ENCODE results near the gene PRKCZ.

Gene PRKCZ

GRCh38 chr1:2213576-2214505 is 163.6 kb downstream of the PRKCZ start:
- Histone ChIP-seq H3K4ac (ENCODE audit: low read depth, low read length) (peak overlapping the region; percentile 73), H4K12ac (ENCODE audit: low read depth, low read length) (peak overlapping the region; percentile 84), H2BK120ac (ENCODE audit: insufficient read depth, low read length, poor library complexity) (peak overlapping the region; percentile 95), H3K9ac (ENCODE audit: low read length) (no peak overlapping the region), H4K91ac (ENCODE audit: low read depth, low read length) (peak overlapping the region; percentile 97), H3K36me3 (ENCODE audit: control insufficient read depth in 1 of 2, insufficient read depth in 2 of 2, low read length in 2 of 2) (no peaks in the 10 kb centered on the region), H2BK12ac (ENCODE audit: low read length) (peak overlapping the region; percentile 47), H4K8ac (ENCODE audit: low read depth, low read length) (peak overlapping the region; percentile 97), H2AFZ (ENCODE audit: insufficient read depth, low read length, poor library complexity) (peak overlapping the region; percentile 95), H3K79me1 (ENCODE audit: low read length) (peaks cover 16% of the 10 kb centered on the region), H3K27me3 (ENCODE audit: insufficient read depth, low read length) (no peaks in the 10 kb centered on the region), H3K18ac (ENCODE audit: low read length) (peak overlapping the region; percentile 89), H3K79me2 (ENCODE audit: control insufficient read depth, insufficient read depth, low read length, poor library complexity) (peaks cover 12% of the 10 kb centered on the region), H3K4me1 (ENCODE audit: control insufficient read depth in 1 of 2, insufficient read depth in 2 of 2, low read length in 2 of 2) (peaks cover 23 to 24% of the 10 kb centered on the region in 2 experiments), H3K27ac (ENCODE audit: low read depth, low read length) (peak overlapping the region; percentile 96), H3K14ac (ENCODE audit: low read length) (peak overlapping the region; percentile 93), H3K9me3 (ENCODE audit: insufficient read depth, low read depth, low read length) (no peaks in the 10 kb centered on the region), H3K23ac (ENCODE audit: low read length) (no peak overlapping the region), H3K4me3 (ENCODE audit: low read depth, low read length) (no peak overlapping the region), H3K4me2 (ENCODE audit: low read length) (no peak overlapping the region), H2AK5ac (ENCODE audit: low read length) (peak overlapping the region; percentile 91), H2BK5ac (ENCODE audit: low read depth, low read length, poor library complexity) (peak overlapping the region; percentile 94)
- no CpG with 5 or more reads among the region's 32 CpGs for WGBS (ENCODE audit: extremely low coverage, insufficient coverage, insufficient read length)
- peak in 1 of 2 donors; percentile 37 for DNase-seq

- no peaks in the 10 kb centered on the region for H3K27me3 ChIP-seq (ENCODE audit: insufficient read depth, low read length)
- H2BK120ac ChIP-seq (ENCODE audit: insufficient read depth, low read length, poor library complexity): peak overlapping the region; percentile 6
- peak overlapping the region; percentile 47 for H2AFZ ChIP-seq (ENCODE audit: insufficient read depth, low read length, poor library complexity)
- no peak overlapping the region for H3K23ac ChIP-seq (ENCODE audit: low read length)
- H3K4me3 ChIP-seq (ENCODE audit: low read depth, low read length): no peak overlapping the region
- H3K79me1 ChIP-seq (ENCODE audit: low read length): peaks cover 16% of the 10 kb centered on the region
- no peak overlapping the region for H3K4ac ChIP-seq (ENCODE audit: low read depth, low read length)
- peaks cover 12% of the 10 kb centered on the region for H3K79me2 ChIP-seq (ENCODE audit: control insufficient read depth, insufficient read depth, low read length, poor library complexity)
- peak overlapping the region; percentile 51 for H2BK12ac ChIP-seq (ENCODE audit: low read length)
- no peak overlapping the region for H3K27ac ChIP-seq (ENCODE audit: low read depth, low read length)
- H3K9me3 ChIP-seq (ENCODE audit: insufficient read depth, low read depth, low read length): no peaks in the 10 kb centered on the region
- DNase-seq: no peak
- H4K91ac ChIP-seq (ENCODE audit: low read depth, low read length): peak overlapping the region; percentile 97
- H3K4me2 ChIP-seq (ENCODE audit: low read length): no peak overlapping the region
- H3K36me3 ChIP-seq (ENCODE audit: control insufficient read depth in 1 of 2, insufficient read depth in 2 of 2, low read length in 2 of 2): no peaks in the 10 kb centered on the region
- peak overlapping the region; percentile 75 for H2AK5ac ChIP-seq (ENCODE audit: low read length)
- H3K18ac ChIP-seq (ENCODE audit: low read length): peak overlapping the region; percentile 8
- WGBS (ENCODE audit: extremely low coverage, insufficient coverage, insufficient read length): no CpG with 5 or more reads among the region's 21 CpGs
- peak overlapping the region; percentile 50 for H3K14ac ChIP-seq (ENCODE audit: low read length)
- peak overlapping the region; percentile 28 for H4K8ac ChIP-seq (ENCODE audit: low read depth, low read length)
- no peak overlapping the region for H4K12ac ChIP-seq (ENCODE audit: low read depth, low read length)
- no peak overlapping the region for H2BK5ac ChIP-seq (ENCODE audit: low read depth, low read length, poor library complexity)
- H3K4me1 ChIP-seq (ENCODE audit: control insufficient read depth in 1 of 2, insufficient read depth in 2 of 2, low read length in 2 of 2): peaks cover 23 to 24% of the 10 kb centered on the region in 2 experiments
- peak overlapping the region; percentile 21 for H3K9ac ChIP-seq (ENCODE audit: low read length)
These were observed 164.5 kb downstream of the PRKCZ start for GRCh38 chr1:2214541-2215241.

- Histone ChIP-seq H2BK120ac (ENCODE audit: insufficient read depth, low read length, poor library complexity) (no peak overlapping the region), H4K91ac (ENCODE audit: low read depth, low read length) (no peak overlapping the region), H4K12ac (ENCODE audit: low read depth, low read length) (no peak overlapping the region), H3K9me3 (ENCODE audit: insufficient read depth, low read depth, low read length) (no peaks in the 10 kb centered on the region), H3K79me2 (ENCODE audit: control insufficient read depth, insufficient read depth, low read length, poor library complexity) (peaks cover 12% of the 10 kb centered on the region), H2AFZ (ENCODE audit: insufficient read depth, low read length, poor library complexity) (no peak overlapping the region), H4K8ac (ENCODE audit: low read depth, low read length) (no peak overlapping the region), H2BK5ac (ENCODE audit: low read depth, low read length, poor library complexity) (no peak overlapping the region), H3K27me3 (ENCODE audit: insufficient read depth, low read length) (no peaks in the 10 kb centered on the region), H3K18ac (ENCODE audit: low read length) (no peak overlapping the region), H2AK5ac (ENCODE audit: low read length) (no peak overlapping the region), H3K9ac (ENCODE audit: low read length) (no peak overlapping the region), H3K23ac (ENCODE audit: low read length) (no peak overlapping the region), H3K14ac (ENCODE audit: low read length) (no peak overlapping the region), H3K79me1 (ENCODE audit: low read length) (peaks cover 16% of the 10 kb centered on the region), H3K4ac (ENCODE audit: low read depth, low read length) (no peak overlapping the region), H3K27ac (ENCODE audit: low read depth, low read length) (no peak overlapping the region), H3K4me3 (ENCODE audit: low read depth, low read length) (no peak overlapping the region), H2BK12ac (ENCODE audit: low read length) (peak overlapping the region; percentile 2), H3K4me2 (ENCODE audit: low read length) (no peak overlapping the region), H3K4me1 (ENCODE audit: control insufficient read depth in 1 of 2, insufficient read depth in 2 of 2, low read length in 2 of 2) (peaks cover 23 to 24% of the 10 kb centered on the region in 2 experiments), H3K36me3 (ENCODE audit: control insufficient read depth in 1 of 2, insufficient read depth in 2 of 2, low read length in 2 of 2) (no peaks in the 10 kb centered on the region)
- WGBS (ENCODE audit: extremely low coverage, insufficient coverage, insufficient read length): no CpG with 5 or more reads among the region's 14 CpGs
- no peak for DNase-seq
These were observed 165.1 kb downstream of the PRKCZ start for GRCh38 chr1:2215329-2215728.

DNA sequence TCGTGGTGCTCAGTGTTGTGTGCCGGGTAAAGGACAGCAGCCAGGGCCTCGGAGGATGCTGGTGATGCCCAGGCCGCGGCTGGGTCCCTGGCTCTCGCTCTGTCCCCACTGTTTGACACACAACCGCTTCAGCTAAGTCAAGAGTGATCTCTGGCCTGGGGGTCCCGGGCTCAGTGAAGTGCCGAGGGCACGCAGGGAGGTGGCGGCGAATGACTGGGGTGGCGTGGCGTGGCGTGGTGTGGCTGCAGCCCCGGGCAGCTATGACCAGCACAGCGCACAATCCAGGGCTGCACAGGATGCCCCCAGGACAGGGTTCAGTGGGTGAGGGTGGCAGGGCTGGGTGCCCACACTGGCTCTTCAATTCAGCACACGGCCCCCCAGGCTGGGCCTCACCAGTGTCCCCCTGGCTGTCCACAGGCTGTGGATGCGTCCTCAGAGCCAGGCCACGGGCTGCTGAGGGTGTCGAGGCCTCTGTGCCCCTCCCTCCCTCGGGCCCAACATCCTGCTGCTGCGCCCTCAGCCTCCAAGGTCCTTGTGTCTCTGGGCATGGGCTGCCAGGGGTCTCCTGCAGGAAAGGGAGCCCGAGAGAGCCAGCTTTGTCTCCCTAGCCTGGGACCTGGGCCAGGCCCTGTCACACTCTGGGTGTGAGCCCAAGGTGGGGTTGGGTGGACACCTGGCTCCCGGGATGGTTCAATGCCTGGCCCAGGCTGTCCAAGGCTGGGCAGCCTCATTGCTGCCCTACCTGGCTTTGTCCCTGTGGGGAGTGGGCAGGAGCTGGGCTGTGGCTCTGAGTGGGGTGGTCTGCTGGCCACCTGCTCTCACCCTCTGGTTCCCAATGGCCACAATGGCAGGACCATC is 165.9 kb downstream of the PRKCZ start:
- no peak overlapping the region for H3K14ac ChIP-seq (ENCODE audit: low read length)
- H3K18ac ChIP-seq (ENCODE audit: low read length): no peak overlapping the region
- no peak overlapping the region for H3K4me2 ChIP-seq (ENCODE audit: low read length)
- H3K4me1 ChIP-seq (ENCODE audit: control insufficient read depth in 1 of 2, insufficient read depth in 2 of 2, low read length in 2 of 2): peaks cover 23 to 24% of the 10 kb centered on the region in 2 experiments
- no peak overlapping the region for H3K23ac ChIP-seq (ENCODE audit: low read length)
- peaks cover 12% of the 10 kb centered on the region for H3K79me2 ChIP-seq (ENCODE audit: control insufficient read depth, insufficient read depth, low read length, poor library complexity)
- no peaks in the 10 kb centered on the region for H3K9me3 ChIP-seq (ENCODE audit: insufficient read depth, low read depth, low read length)
- no peak overlapping the region for H2BK5ac ChIP-seq (ENCODE audit: low read depth, low read length, poor library complexity)
- DNase-seq: no peak
- no peak overlapping the region for H4K12ac ChIP-seq (ENCODE audit: low read depth, low read length)
- H2AK5ac ChIP-seq (ENCODE audit: low read length): no peak overlapping the region
- H3K4ac ChIP-seq (ENCODE audit: low read depth, low read length): no peak overlapping the region
- H3K27ac ChIP-seq (ENCODE audit: low read depth, low read length): no peak overlapping the region
- H2BK12ac ChIP-seq (ENCODE audit: low read length): no peak overlapping the region
- H2BK120ac ChIP-seq (ENCODE audit: insufficient read depth, low read length, poor library complexity): no peak overlapping the region
- no CpG with 5 or more reads among the region's 25 CpGs for WGBS (ENCODE audit: extremely low coverage, insufficient coverage, insufficient read length)
- no peak overlapping the region for H4K91ac ChIP-seq (ENCODE audit: low read depth, low read length)
- no peak overlapping the region for H4K8ac ChIP-seq (ENCODE audit: low read depth, low read length)
- no peaks in the 10 kb centered on the region for H3K36me3 ChIP-seq (ENCODE audit: control insufficient read depth in 1 of 2, insufficient read depth in 2 of 2, low read length in 2 of 2)
- no peak overlapping the region for H3K4me3 ChIP-seq (ENCODE audit: low read depth, low read length)
- H3K79me1 ChIP-seq (ENCODE audit: low read length): peaks cover 16% of the 10 kb centered on the region
- no peak overlapping the region for H2AFZ ChIP-seq (ENCODE audit: insufficient read depth, low read length, poor library complexity)
- no peaks in the 10 kb centered on the region for H3K27me3 ChIP-seq (ENCODE audit: insufficient read depth, low read length)
- no peak overlapping the region for H3K9ac ChIP-seq (ENCODE audit: low read length)
